T1000 (cell line): ENCODE measurements around the gene MMP3.

Experiments used
- DNase-seq: peaks from one replicate; lab custom pipeline; 2025; ENCODE audit warnings: mixed read lengths; lab: John Stamatoyannopoulos, UW

Gene MMP3

DNA sequence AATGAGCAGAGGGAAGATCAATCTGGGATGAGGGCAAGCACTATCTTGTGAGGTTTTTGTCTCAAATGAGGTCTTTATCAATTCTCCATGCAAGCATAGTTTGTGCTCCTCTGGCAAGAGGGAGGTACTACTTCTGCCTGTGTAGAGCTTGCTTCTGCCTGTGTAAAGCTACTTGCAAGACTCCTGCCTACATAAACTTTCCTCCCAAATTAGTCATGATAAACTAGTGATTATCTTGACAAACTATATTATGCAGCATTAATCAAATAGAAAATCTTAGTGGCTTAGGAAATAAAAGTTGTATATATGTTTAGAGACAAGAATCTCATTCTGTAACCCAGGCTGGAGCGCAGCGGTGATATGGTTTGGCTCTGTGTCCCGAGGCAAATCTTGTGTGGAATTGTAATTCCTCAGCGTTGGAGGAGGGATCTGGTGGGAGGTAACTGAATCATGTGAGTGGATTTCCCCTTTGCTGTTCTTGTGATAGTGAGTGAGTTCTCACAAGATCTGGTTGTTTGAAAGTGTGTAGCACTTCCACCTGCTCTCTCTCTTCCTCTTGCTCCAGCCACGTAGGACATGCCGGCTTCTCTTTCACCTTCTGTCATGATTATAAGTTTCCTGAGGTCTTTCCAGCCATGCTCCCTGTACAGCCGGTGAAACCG lies 54.9 kb downstream of the MMP3 start:
- DNase-seq, result no peak
